ENCODE data around the gene USP30.
"Not testable (repeated sequence)": the region's sequence is repeated elsewhere in the genome, so short reads cannot be mapped to it uniquely, and the experiment has no call there.

The USP30 gene

DNA sequence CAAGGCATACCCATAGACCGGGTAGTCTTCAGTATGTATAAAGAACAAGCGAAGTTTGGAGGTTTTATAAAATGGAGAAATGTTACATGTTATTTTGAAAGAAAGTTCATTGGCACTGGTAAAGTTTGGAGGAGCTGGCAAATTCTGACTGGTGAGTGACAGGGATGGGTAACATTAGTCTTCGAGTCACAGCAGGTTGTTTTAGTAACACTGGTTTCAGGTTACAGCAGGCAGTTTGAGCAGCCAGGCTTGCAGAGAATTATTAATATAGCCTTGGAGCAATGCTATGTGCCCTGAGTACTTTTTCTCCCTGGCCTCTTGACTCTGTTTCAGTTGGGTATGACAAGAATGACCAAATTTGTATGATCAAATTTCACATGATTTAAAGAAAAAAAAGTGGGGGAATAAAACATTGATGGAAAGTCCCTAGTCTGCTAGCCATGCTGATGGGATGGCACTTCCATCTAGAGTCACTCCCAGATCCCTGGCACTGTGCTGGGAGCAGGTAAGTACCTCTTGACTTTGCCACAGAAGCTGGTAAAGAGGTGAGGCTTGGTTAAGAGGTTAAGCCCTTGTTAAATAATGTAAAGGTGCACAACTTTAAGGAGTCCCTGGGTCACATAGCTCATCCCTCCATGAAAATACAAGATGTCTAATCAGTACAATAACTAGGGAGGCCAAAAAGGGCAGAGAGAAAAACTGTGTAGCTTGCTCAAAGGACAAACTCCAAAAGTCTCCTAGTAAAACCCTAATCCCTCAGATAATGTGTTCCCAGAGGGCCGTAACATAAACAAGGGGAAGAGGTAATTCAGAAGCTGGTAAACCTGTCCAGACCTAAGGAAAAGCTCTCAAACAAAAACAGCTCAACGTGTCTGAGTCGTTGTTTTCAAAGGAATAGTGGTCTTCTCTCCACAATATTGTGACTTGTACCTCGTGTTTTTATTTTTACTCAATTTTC, 18.9 kb upstream of the USP30 start:
- TF ChIP-seq, protein P1, sequence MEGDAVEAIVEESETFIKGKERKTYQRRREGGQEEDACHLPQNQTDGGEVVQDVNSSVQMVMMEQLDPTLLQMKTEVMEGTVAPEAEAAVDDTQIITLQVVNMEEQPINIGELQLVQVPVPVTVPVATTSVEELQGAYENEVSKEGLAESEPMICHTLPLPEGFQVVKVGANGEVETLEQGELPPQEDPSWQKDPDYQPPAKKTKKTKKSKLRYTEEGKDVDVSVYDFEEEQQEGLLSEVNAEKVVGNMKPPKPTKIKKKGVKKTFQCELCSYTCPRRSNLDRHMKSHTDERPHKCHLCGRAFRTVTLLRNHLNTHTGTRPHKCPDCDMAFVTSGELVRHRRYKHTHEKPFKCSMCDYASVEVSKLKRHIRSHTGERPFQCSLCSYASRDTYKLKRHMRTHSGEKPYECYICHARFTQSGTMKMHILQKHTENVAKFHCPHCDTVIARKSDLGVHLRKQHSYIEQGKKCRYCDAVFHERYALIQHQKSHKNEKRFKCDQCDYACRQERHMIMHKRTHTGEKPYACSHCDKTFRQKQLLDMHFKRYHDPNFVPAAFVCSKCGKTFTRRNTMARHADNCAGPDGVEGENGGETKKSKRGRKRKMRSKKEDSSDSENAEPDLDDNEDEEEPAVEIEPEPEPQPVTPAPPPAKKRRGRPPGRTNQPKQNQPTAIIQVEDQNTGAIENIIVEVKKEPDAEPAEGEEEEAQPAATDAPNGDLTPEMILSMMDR (IDR thresholded peaks at IDR 0.05; ENCODE audit: insufficient read depth, missing control alignments) = no peak
- DNase-seq (ENCODE audit: insufficient read length, low spot score) (no peak), FAIRE-seq (no peak)

DNA sequence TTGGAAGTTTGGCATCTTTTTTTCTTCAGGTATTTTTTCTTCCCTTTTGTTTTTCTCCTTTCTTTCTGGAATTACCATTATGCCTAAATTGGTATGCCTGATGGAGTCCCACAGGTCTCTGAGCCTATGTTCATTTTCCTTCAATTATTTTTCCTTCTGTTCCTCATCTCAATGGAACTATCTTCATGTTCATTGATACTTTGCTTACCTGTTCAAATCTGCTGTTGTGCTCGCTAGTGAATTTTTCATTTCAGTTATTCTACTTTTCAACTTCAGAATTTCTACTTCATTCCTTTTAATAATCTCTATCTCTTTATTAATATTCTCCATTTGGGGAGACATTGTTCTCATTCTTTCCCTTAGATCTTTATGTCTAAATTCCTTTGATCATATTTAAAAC, 15.4 kb upstream of the USP30 start:
- FAIRE-seq (no peak), DNase-seq (ENCODE audit: insufficient read length, low spot score) (no peak)
- TF ChIP-seq, protein P1 (IDR thresholded peaks at IDR 0.05; ENCODE audit: insufficient read depth, missing control alignments) = no peak

DNA sequence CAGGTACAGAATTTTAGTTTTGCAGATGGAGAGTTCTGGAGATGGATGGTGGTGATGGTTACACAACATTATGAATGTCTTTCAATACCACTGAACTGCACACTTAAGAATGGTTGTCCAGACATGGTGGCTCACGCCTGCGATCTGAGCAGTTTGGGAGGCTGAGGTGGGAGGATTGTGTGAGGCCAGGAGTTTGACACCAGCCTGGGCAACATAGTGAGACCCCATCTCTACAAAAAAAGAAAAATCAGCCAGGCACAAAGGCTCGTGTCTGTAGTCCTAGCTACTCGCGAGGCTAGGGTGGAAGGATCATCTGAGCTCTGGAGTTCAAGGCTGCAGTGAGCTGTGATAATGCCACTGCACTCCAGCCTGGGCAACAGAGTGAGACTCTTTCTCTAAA, 8.1 kb upstream of the USP30 start:
- TF ChIP-seq, protein P1 (IDR thresholded peaks at IDR 0.05; ENCODE audit: insufficient read depth, missing control alignments) = no peak
- no peak for DNase-seq (ENCODE audit: insufficient read length, low spot score)
- no peak for FAIRE-seq

DNA sequence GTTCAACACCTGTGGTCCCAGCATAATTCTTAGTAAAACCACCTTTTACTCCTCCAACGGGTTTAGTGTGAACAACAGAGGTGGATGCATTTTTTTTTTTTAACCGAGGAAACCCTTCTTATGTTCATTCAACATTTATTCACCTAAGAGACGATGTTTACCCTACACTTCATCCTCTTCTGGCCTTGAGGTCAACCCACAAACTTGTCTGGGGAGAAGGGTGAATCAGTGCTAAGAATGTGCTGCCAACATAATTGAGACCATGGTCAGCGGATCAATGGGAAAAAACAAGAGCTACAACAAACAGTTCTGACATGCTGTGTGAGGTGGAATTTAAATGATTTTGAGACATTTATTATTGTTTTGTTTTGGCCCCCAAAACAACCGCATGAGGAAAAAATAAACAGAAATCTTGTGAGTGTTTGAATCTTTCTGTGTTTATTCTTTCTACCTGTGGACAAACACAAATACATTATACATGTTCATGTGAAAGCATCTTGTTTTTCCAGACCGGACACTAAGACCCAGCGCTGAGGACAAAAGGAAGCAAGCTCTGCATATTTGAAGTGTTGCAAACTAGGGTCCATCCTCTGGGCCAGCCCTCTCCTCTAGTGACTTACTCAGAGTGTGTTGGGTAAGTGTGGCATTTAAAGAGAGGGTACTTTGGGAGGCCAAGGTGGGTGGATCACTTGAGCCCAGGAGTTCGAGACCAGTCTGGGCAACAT, 5.1 kb upstream of the USP30 start:
- FAIRE-seq = no peak
- TF ChIP-seq, protein P1 (IDR thresholded peaks at IDR 0.05; ENCODE audit: insufficient read depth, missing control alignments) = no peak
- no peak for DNase-seq (ENCODE audit: insufficient read length, low spot score)

DNA sequence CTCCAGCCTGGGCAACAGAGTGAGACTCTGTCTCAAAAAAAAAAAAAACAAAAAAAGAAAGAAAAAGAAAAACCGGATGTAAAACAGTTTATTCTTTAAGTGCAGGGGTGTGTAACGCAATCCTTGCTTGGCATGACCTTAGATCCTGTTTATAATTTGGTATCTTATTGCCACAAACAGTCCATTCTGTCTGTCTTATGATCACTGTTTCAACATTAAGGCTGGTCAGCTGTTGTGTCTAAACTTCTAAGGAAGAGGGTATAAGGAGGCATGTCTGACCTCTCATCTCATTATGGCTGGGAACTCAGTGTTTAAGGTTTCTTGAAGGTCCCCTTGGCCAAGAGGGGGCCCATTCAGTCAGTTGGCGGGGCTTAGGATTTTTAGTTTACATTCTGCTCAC, 3.7 kb upstream of the USP30 start:
- not testable (repeated sequence) for FAIRE-seq; DNase-seq (ENCODE audit: insufficient read length, low spot score)

DNA sequence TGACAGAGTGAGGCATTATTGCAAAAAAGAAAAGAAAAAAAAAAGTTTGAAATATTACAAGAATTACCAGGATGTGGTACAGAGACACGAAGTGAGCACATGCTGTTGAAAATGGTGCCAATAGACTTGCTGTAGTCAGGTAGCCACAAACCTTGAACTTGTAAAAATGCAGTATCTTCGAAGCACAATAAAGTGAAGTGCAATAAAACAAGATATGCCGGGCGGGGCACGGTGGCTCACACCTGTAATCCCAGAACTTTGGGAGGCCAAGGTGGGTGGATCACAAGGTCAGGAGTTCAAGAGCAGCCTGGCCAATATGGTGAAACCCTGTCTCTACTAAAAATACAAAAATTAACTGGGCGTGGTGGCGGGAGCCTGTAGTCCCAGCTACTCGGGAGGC, 2.6 kb upstream of the USP30 start:
- FAIRE-seq; DNase-seq (ENCODE audit: insufficient read length, low spot score): not testable (repeated sequence)

DNA sequence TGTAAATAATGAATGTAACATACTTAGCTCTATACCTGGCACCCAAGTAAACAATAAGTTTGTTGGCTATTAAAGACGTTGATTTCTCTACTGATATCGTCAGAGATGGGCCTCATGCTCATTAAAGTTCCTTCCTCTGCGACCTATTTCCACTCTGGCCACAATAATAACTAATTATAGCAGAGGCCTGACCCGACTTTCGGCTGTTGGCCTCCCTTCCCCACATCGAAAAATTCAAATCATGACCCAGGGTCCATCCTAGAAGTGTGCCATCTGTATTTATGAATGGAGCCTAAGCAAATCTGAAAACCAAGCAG, 321 bp upstream of the USP30 start:
- DNase-seq (ENCODE audit: insufficient read length, low spot score) (no peak), FAIRE-seq (no peak)
- TF ChIP-seq, protein P1 (IDR thresholded peaks at IDR 0.05; ENCODE audit: insufficient read depth, missing control alignments) = no peak

Measured in D721Med (cell line).